NT2/D1 (cell line): Measurements from ENCODE around the gene SNRPA1.
A peak's percentile ranks its signal among the peaks of the same experiment; 100 is the strongest.

Experiments used
- DNase-seq: peaks from one replicate; pipeline ENCODE4 v3.0.0-alpha.2; 2011; ENCODE audit warnings: low read depth, low spot score
- H3K27me3 ChIP-seq: 2 replicates; pipeline ENCODE4 v1.6.0; 2011; ENCODE audit warnings: mild to moderate bottlenecking; ENCODE audit not compliant: insufficient read length, insufficient read depth
- H3K36me3 ChIP-seq: 2 replicates; pipeline ENCODE4 v1.6.1; 2011; ENCODE audit warnings: mild to moderate bottlenecking, low read length, mixed read lengths; ENCODE audit not compliant: insufficient read depth, insufficient read length
- H3K4me1 ChIP-seq: 2 replicates; pipeline ENCODE4 v1.5.1; 2011; ENCODE audit not compliant: insufficient read depth, insufficient read length
- H3K4me3 ChIP-seq: 2 replicates; pipeline ENCODE4 v1.5.1; 2011; ENCODE audit warnings: low read depth; ENCODE audit not compliant: insufficient read length
- H3K9ac ChIP-seq: 2 replicates; pipeline ENCODE4 v1.6.0; 2011; ENCODE audit warnings: low read depth; ENCODE audit not compliant: insufficient read length
- H3K9me3 ChIP-seq: 2 replicates; pipeline ENCODE4 v1.5.1; 2011; ENCODE audit warnings: mild to moderate bottlenecking, low read length; ENCODE audit not compliant: insufficient read depth
- SUZ12 ChIP-seq: IDR thresholded peaks from 2 replicates; pipeline ENCODE4 v1.6.1; 2011; ENCODE audit not compliant: insufficient read length, insufficient read depth; ENCODE audit errors: extremely low read depth
- YY1 ChIP-seq: IDR thresholded peaks from 2 replicates; pipeline ENCODE4 v1.6.1; 2011; ENCODE audit not compliant: insufficient read length, insufficient read depth
- ZNF274 ChIP-seq: IDR thresholded peaks from 2 replicates; pipeline ENCODE4 v1.6.1; 2011; ENCODE audit warnings: mild to moderate bottlenecking, low read depth, low read length

Gene SNRPA1

DNA sequence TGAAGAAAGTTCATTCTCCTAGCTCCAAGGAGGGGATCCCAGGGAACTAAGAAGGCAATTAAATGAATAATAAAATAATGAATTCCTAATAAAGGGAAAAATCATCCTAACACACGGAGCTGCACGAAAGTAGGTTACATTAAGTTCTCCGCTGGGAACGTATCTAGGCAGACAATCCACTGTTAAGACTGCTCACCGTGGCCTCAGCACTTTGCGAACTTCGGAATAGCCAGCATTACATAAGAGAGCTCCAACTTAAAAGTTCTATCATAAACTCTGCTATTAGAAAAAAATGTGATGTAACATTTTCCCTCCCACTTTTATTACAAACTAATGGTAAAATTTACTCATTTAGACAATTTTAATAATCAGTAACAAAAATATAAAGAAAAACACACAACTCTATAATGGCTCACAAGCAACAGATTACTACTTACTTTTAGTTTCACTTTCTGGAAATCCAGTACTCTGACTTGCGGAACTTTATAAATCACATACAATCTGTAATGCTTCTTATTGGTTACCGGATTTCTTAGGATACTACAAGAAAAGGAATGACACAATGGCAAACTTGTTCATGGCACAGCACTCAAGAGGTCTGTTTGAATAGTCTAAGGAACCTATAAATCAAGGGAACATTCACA lies 8.5 kb downstream of the SNRPA1 start:
- no peak overlapping the region for H3K9ac ChIP-seq
- TF ChIP-seq SUZ12 = no peak
- TF ChIP-seq ZNF274 = no peak
- TF ChIP-seq YY1 = no peak
- peaks cover 93% of the 10 kb centered on the region for H3K36me3 ChIP-seq
- no peaks in the 10 kb centered on the region for H3K27me3 ChIP-seq
- no peaks in the 10 kb centered on the region for H3K9me3 ChIP-seq
- no peaks in the 10 kb centered on the region for H3K4me1 ChIP-seq
- no peak overlapping the region for H3K4me3 ChIP-seq
- DNase-seq = no peak

DNA sequence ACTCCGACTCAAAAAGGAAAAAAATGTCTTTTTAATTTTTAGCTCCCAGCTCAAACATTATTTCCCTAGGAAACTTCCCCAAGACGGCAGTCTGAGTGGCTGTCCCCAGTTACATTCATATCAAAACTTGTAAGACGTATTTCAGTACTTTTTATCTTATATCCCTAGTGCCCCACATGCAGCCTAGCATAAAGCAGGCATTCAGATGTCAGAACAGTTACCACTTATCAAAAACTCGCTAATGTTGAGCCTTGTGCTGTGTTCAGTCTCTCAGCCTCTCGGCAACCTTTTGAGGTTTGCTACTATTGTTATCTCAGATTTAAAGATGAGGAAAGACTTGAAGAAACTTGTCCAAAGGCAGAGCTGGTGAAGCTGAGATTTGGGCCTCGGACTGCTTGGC lies 11.1 kb downstream of the SNRPA1 start:
- Histone ChIP-seq H3K4me3 (no peak overlapping the region), H3K4me1 (no peaks in the 10 kb centered on the region), H3K36me3 (peaks cover 90% of the 10 kb centered on the region), H3K9me3 (no peaks in the 10 kb centered on the region), H3K9ac (no peak overlapping the region), H3K27me3 (no peaks in the 10 kb centered on the region)
- no peak for DNase-seq
- TF ChIP-seq SUZ12 (no peak), YY1 (no peak), ZNF274 (no peak)

DNA sequence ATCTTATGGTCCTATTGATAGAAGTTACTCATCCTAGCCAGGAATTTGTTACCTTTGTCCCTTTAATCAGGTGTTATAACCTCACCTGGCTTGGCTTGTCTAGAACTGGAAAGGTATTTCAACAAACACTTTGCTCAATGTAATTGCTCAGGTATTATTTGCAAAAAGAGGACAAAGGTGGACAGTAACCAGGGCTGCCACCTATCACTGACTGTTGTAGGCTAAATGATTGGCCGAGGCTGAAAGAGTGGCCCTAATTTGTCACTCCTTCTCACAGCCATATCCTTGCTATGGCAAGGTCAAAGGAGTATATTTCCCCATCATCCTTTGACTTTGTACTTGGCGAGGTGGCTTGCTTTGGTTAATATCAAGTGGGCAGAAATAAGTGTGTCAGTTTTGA lies 15.0 kb downstream of the SNRPA1 start:
- no peaks in the 10 kb centered on the region for H3K9me3 ChIP-seq
- no peak for DNase-seq
- no peak overlapping the region for H3K9ac ChIP-seq
- H3K36me3 ChIP-seq = peaks cover 66% of the 10 kb centered on the region
- no peaks in the 10 kb centered on the region for H3K4me1 ChIP-seq
- TF ChIP-seq ZNF274 (no peak), SUZ12 (no peak), YY1 (no peak)
- no peak overlapping the region for H3K4me3 ChIP-seq
- no peaks in the 10 kb centered on the region for H3K27me3 ChIP-seq

DNA sequence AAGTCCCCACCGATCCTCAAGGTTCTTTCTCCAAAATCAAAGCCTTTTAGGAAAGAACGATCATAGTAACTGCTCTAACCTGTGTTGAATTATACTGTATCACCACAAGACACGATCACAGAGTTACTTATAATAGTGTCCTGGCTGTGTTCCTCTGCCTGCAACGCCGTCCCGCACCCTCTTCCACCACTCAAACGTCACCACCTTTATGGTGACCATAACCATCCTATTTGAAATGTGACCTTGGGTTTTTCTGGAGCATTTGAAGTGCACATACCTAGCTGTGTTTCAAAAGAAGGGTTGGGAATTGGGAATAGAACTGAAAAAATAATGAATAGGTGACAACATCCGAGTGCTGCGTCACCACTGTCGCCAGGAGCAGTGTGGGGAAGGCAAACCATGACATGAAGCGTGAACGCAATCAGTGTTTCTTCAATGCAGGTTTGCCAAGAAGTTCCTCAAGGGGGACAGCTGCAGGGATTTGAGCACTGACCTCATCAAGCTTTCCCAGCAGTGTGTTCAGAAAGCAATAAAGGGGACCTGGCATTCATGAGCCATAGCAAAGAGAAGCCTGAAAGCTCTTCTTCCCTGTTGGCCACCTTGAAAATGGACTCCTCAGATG lies 17.0 kb downstream of the SNRPA1 start:
- no peak for DNase-seq
- Histone ChIP-seq H3K27me3 (no peaks in the 10 kb centered on the region), H3K36me3 (peaks cover 67% of the 10 kb centered on the region), H3K9me3 (no peaks in the 10 kb centered on the region), H3K9ac (no peak overlapping the region), H3K4me3 (peak overlapping the region; percentile 95), H3K4me1 (no peaks in the 10 kb centered on the region)
- no peak for TF ChIP-seq SUZ12
- no peak for TF ChIP-seq YY1
- TF ChIP-seq ZNF274 = no peak

DNA sequence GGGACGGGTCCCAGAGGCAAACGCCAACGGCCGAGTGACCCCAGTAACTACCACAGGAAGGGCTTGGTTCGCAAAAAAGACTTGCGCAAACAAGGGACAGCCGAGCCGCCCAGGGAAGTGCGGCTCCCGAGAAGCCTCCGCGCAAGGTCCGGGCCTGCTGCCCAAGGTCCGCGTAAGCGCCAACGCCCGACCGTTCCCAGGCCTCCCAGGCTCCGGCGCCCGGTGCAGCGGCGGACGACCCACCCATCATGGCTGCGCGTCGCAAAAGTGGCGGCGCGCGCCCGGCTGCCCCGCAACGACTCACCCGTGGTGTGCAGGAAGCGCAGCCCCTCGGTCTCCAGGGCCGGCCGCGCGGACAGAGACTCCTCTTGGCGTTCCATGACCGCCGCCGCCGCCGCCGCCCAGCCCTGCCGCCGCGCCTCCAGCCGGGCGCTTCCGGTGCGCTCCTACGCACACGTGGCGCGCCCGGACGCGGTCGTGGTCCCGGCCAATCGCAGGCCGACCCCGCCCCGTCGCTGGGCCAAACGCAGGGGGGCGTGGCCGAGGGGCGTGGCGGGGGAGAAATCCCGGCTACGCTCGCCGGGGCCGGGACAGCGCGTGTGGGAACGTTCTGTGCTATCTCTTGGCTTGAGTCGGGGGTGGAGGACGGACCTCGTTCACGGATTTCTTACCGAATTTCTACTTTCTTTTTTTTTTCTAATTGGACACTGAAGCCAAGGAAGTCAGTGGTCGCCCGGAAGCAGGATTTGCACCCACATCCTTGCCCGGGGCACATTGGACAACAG lies 17.8 kb downstream of the SNRPA1 start, which contains the start of gene SELENOS:
SELENOS (minus strand) TSS at position 448 of the 785 bp plus-strand sequence; CDS start at position 380, 68 bp downstream.
- no peaks in the 10 kb centered on the region for H3K9me3 ChIP-seq
- peaks cover 67% of the 10 kb centered on the region for H3K36me3 ChIP-seq
- peak within 1 kb of the TSS; percentile 94 for H3K9ac ChIP-seq
- no peaks in the 10 kb centered on the region for H3K27me3 ChIP-seq
- peak within 1 kb of the TSS; percentile 95 for H3K4me3 ChIP-seq
- no peak for TF ChIP-seq ZNF274
- TF ChIP-seq SUZ12 = no peak
- no peak for TF ChIP-seq YY1
- DNase-seq = peak; percentile 88
- H3K4me1 ChIP-seq = no peaks in the 10 kb centered on the region

DNA sequence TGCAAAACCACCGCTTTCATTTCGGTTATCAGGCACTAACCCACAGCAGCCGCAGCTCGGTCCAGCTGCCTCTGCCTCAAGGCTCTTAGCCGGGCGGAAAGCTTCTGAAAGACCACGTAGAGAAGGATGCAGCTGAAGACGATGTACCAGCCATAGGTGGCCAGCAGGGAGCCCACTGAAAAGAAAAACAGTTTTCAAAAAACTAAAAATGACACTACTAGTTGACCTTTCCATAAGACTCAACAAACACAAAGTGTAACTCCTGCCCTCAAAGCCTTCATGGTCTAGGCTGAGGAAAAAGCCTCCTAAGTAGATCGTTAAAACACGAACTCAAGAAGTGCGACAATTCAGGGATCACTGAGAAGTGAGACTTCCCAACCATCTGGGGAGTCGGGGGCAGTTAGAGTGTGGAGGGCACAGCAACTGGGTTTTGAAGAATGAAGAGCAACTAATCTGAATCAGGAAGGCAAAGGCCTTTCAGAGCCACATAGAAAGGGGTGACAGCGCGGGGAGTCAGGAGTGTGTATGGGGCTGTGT lies 18.5 kb downstream of the SNRPA1 start:
- H3K9me3 ChIP-seq = no peaks in the 10 kb centered on the region
- no peak for DNase-seq
- TF ChIP-seq ZNF274 (no peak), SUZ12 (no peak), YY1 (no peak)
- no peaks in the 10 kb centered on the region for H3K27me3 ChIP-seq
- H3K4me3 ChIP-seq = peak overlapping the region; percentile 95
- no peaks in the 10 kb centered on the region for H3K4me1 ChIP-seq
- peak overlapping the region; percentile 94 for H3K9ac ChIP-seq
- peaks cover 67% of the 10 kb centered on the region for H3K36me3 ChIP-seq

DNA sequence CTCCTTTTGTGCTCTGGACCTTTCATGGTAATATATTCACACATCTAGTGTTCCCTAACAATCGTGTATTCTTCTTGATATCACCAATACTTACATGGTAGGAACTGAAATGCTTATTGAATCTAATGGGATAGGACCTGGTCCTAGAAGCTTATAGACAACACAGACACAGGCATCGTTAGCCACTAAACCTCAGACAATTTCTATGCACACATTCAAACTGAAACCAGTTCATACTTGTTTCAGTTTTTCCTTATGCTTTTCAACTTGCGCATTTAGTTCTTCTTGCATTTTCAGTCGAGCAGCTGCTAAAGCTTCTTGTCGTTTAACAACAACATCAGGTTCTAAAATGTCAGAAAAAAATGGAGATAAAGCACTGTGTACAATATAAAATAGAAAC lies 20.0 kb downstream of the SNRPA1 start:
- H3K4me3 ChIP-seq = no peak overlapping the region
- H3K27me3 ChIP-seq = no peaks in the 10 kb centered on the region
- H3K9ac ChIP-seq = no peak overlapping the region
- TF ChIP-seq SUZ12 = no peak
- no peak for TF ChIP-seq ZNF274
- no peak for TF ChIP-seq YY1
- H3K9me3 ChIP-seq = no peaks in the 10 kb centered on the region
- H3K36me3 ChIP-seq = peaks cover 69% of the 10 kb centered on the region
- no peaks in the 10 kb centered on the region for H3K4me1 ChIP-seq
- no peak for DNase-seq
